CD14-positive monocyte (primary cell): ENCODE results near the gene BMPR1B. TPM values are rescaled to one million over a fixed set of nuclear protein-coding genes. Genes with fewer than 3 reads are reported as not detected.

Experiments used
- DNase-seq, 3 donors: peaks; one replicate each; pipeline ENCODE4 v3.0.0-alpha.2; 2011 to 2022
- H2AFZ ChIP-seq: 2 replicates; pipeline ENCODE4 v1.6.0; 2012; ENCODE audit warnings: mild to moderate bottlenecking, low read depth, low read length, inconsistent platforms; ENCODE audit not compliant: insufficient read depth, poor library complexity, severe bottlenecking
- H3K27ac ChIP-seq, 2 donors: 1 replicate in 1 of 2; 2 replicates in 1 of 2; pipeline ENCODE4 v1.5.1; 2012 to 2013; ENCODE audit warnings: low read length in 2 of 2, control low read depth in 1 of 2, inconsistent platforms in 1 of 2, low read depth in 1 of 2, mild to moderate bottlenecking in 1 of 2
- H3K27me3 ChIP-seq, 2 donors: one replicate each; pipeline versions ENCODE4 v1.6.0 to v1.6.1; 2011 to 2013; ENCODE audit warnings: low read length in 2 of 2; ENCODE audit not compliant: control insufficient read depth in 2 of 2, insufficient read depth in 2 of 2
- H3K36me3 ChIP-seq, 2 donors: replicated peaks in 1 of 2; 1 replicate in 1 of 2; 2 replicates in 1 of 2; pipeline versions ENCODE4 v1.5.1 to v1.6.1; 2012 to 2013; ENCODE audit warnings: low read length in 2 of 2, control low read depth in 1 of 2, inconsistent platforms in 1 of 2, mild to moderate bottlenecking in 1 of 2; ENCODE audit not compliant: insufficient read depth in 2 of 2, control insufficient read depth in 1 of 2
- H3K4me1 ChIP-seq, 2 donors: 1 replicate in 1 of 2; 2 replicates in 1 of 2; pipeline versions ENCODE4 v1.5.1 to v1.6.1; 2012 to 2013; ENCODE audit warnings: low read length in 2 of 2, control low read depth in 1 of 2, inconsistent platforms in 1 of 2, mild to moderate bottlenecking in 1 of 2, moderate library complexity in 1 of 2; ENCODE audit not compliant: insufficient read depth in 2 of 2, control insufficient read depth in 1 of 2
- H3K4me2 ChIP-seq: replicated peaks from 2 replicates; pipeline ENCODE3; 2012; ENCODE audit warnings: low read length, moderate library complexity, mild to moderate bottlenecking; ENCODE audit not compliant: poor library complexity, severe bottlenecking; ENCODE audit errors: extremely low read depth
- H3K4me3 ChIP-seq, 3 experiments: fragments of 200-600 bp in 1 of 3; sonication (generic) in 1 of 3; replicated peaks in 1 of 3; 1 replicate in 2 of 3; 2 replicates in 1 of 3; pipeline ENCODE4 v1.5.1; 2011 to 2013; ENCODE audit warnings: low read length in 3 of 3, mild to moderate bottlenecking in 3 of 3, control low read depth in 2 of 3, low read depth in 2 of 3, inconsistent platforms in 1 of 3, moderate library complexity in 1 of 3
- H3K79me2 ChIP-seq: 2 replicates; pipeline ENCODE4 v1.6.0; 2012; ENCODE audit warnings: mild to moderate bottlenecking, control low read depth, inconsistent platforms, low read length, moderate library complexity; ENCODE audit not compliant: insufficient read depth
- H3K9ac ChIP-seq: 2 replicates; pipeline ENCODE4 v1.6.0; 2017; ENCODE audit warnings: low read length, mild to moderate bottlenecking; ENCODE audit not compliant: insufficient read depth, poor library complexity, severe bottlenecking
- H3K9me3 ChIP-seq, 2 donors: replicated peaks in 1 of 2; 1 replicate in 1 of 2; 2 replicates in 1 of 2; pipeline versions ENCODE4 v1.5.1 to v1.6.1; 2012 to 2013; ENCODE audit warnings: low read length in 2 of 2, control low read depth in 1 of 2; ENCODE audit not compliant: control insufficient read depth in 1 of 2, insufficient read depth in 1 of 2
- H4K20me1 ChIP-seq: 2 replicates; pipeline ENCODE4 v1.6.0; 2012; ENCODE audit warnings: mild to moderate bottlenecking, low read length, control low read depth, moderate library complexity; ENCODE audit not compliant: insufficient read depth
- H3K27ac Mint-ChIP-seq, 7 donors: one replicate each; pipeline ENCODE4 v1.8.0; 2020; ENCODE audit warnings: mild to moderate bottlenecking in 7 of 7, mixed read lengths in 7 of 7, moderate library complexity in 6 of 7, inconsistent platforms in 2 of 7
- H3K27me3 Mint-ChIP-seq, 3 donors: one replicate each; pipeline ENCODE4 v1.8.0; 2021 to 2022; ENCODE audit warnings: low read depth in 3 of 3, mild to moderate bottlenecking in 3 of 3, mixed read lengths in 3 of 3, moderate library complexity in 3 of 3, inconsistent platforms in 1 of 3
- H3K36me3 Mint-ChIP-seq, 2 donors: one replicate each; pipeline ENCODE4 v1.8.0; 2020; ENCODE audit warnings: mixed read lengths in 2 of 2, inconsistent platforms in 1 of 2, mild to moderate bottlenecking in 1 of 2
- H3K4me1 Mint-ChIP-seq: one replicate; pipeline ENCODE4 v1.8.0; 2020; ENCODE audit warnings: mild to moderate bottlenecking, mixed read lengths
- H3K4me3 Mint-ChIP-seq, 2 donors: one replicate each; pipeline ENCODE4 v1.8.0; 2020; ENCODE audit warnings: mild to moderate bottlenecking in 2 of 2, mixed read lengths in 2 of 2, moderate library complexity in 1 of 2
- H3K9me3 Mint-ChIP-seq, 7 donors: one replicate each; pipeline ENCODE4 v1.8.0; 2020 to 2022; ENCODE audit warnings: mixed read lengths in 7 of 7, mild to moderate bottlenecking in 6 of 7, moderate library complexity in 6 of 7, inconsistent platforms in 2 of 7
- CTCF ChIP-seq: fragments of 200-600 bp; IDR thresholded peaks from one replicate; pipeline ENCODE4 v1.8.0; 2022; ENCODE audit warnings: antibody characterized with exemption, mild to moderate bottlenecking
- WGBS: methylation state at CpG from one replicate; pipeline ENCODE4 v1.1.5; 2013; ENCODE audit warnings: missing lambda C conversion rate; ENCODE audit not compliant: insufficient coverage; 5-methylcytosine and 5-hydroxymethylcytosine counted together
- intact Hi-C, 2 donors: fragments of 100-400 bp; cut with micrococcal nuclease; formaldehyde crosslinking; loops; one replicate each; pipeline versions ENCODE4 v1.15.0 to v1.15.1; 2023
- polyA plus RNA-seq, 3 donors: library from polyadenylated mRNA; depleted of rRNA in 1 of 3; unstranded in 2 of 3; stranded (reverse) in 1 of 3; fragments of 300-500 nt in 2 of 3; fragments of >200 nt in 1 of 3; fragmentation: Illumina TruSeq in 2 of 3; gene quantifications; 1 replicate in 2 of 3; 2 replicates in 1 of 3; pipeline ENCODE4 v1.2.3, GENCODE V29; 2012 to 2021

The BMPR1B gene
- polyA plus RNA-seq, 3 donors = not detected

- no peak for TF ChIP-seq CTCF
- no peaks in the 10 kb centered on the region for H4K20me1 ChIP-seq
- Mint-ChIP-seq H3K4me1 (peaks cover 4% of the 10 kb centered on the region), H3K9me3 (no peaks in the 10 kb centered on the region), H3K27ac (no peak overlapping the region), H3K27me3 (peaks cover 0 to 3% (median 0%) of the 10 kb centered on the region in 3 donors), H3K4me3 (no peak overlapping the region), H3K36me3 (no peaks in the 10 kb centered on the region)
- no peaks in the 10 kb centered on the region for H3K27me3 ChIP-seq
- no peak overlapping the region for H3K4me3 ChIP-seq
- H3K36me3 ChIP-seq = no peaks in the 10 kb centered on the region
- no peaks in the 10 kb centered on the region for H3K79me2 ChIP-seq
- DNase-seq = no peak
- H3K9ac ChIP-seq = no peak overlapping the region
- intact Hi-C loops = loop anchor here in 1 of 2 donors (10.0 kb wide), 1 partner anchor 1202 kb away; no protein-coding TSS in a partner anchor
- H3K4me2 ChIP-seq = no peak overlapping the region
- no peak overlapping the region for H3K27ac ChIP-seq
- H3K4me1 ChIP-seq = no peaks in the 10 kb centered on the region
- H3K9me3 ChIP-seq = no peaks in the 10 kb centered on the region
- WGBS = 91% methylated on average over 1 of the region's 5 CpGs
- no peak overlapping the region for H2AFZ ChIP-seq
These were observed 395.4 kb downstream of the BMPR1B start for GRCh38 chr4:95153182-95153581.

- H3K36me3 ChIP-seq = no peaks in the 10 kb centered on the region
- peak in 1 of 3 donors; percentile 3 for DNase-seq
- WGBS = no CpG with 5 or more reads among the region's 2 CpGs
- no peak overlapping the region for H3K9ac ChIP-seq
- no peaks in the 10 kb centered on the region for H3K9me3 Mint-ChIP-seq
- no peaks in the 10 kb centered on the region for H3K4me1 ChIP-seq
- no peak overlapping the region for H3K27ac Mint-ChIP-seq
- no peaks in the 10 kb centered on the region for H4K20me1 ChIP-seq
- peak; percentile 85 for TF ChIP-seq CTCF
- intact Hi-C loops = loop anchor here in 1 of 2 donors (10.0 kb wide), 1 partner anchor 1199 kb away; no protein-coding TSS in a partner anchor
- no peak overlapping the region for H3K4me2 ChIP-seq
- peaks cover 4% of the 10 kb centered on the region for H3K4me1 Mint-ChIP-seq
- H3K27ac ChIP-seq = no peak overlapping the region
- H3K27me3 ChIP-seq = no peaks in the 10 kb centered on the region
- H2AFZ ChIP-seq = no peak overlapping the region
- no peaks in the 10 kb centered on the region for H3K36me3 Mint-ChIP-seq
- peaks cover 0 to 5% (median 0%) of the 10 kb centered on the region in 3 donors for H3K27me3 Mint-ChIP-seq
- H3K4me3 Mint-ChIP-seq = peak overlapping the region in 1 of 2 donors; percentile 67
- H3K79me2 ChIP-seq = no peaks in the 10 kb centered on the region
- H3K9me3 ChIP-seq = no peaks in the 10 kb centered on the region
- no peak overlapping the region for H3K4me3 ChIP-seq
These were observed 398.1 kb downstream of the BMPR1B start for GRCh38 chr4:95155759-95156451.
